Stimulated activated naive CD8-positive, alpha-beta T cell treated with anti-CD3 and anti-CD28 coated beads, Interleukin-15, amount 100 ng/mL, for 72 hours (primary cell): Measurements from ENCODE around the gene SLC16A10.

Experiments
- ATAC-seq: fragments of 150-1000 bp; cut with Tn5 transposase; 2 replicates; pipeline ENCODE4 v1.10.0; 2021; ENCODE audit warnings: mild to moderate bottlenecking, moderate library complexity
- DNase-seq, 2 donors: peaks; one replicate each; pipeline ENCODE4 v3.0.0; 2021 to 2022
- H3K27ac Mint-ChIP-seq, 2 donors: one replicate each; pipeline ENCODE4 v1.8.0; 2022; ENCODE audit warnings: mild to moderate bottlenecking in 2 of 2, mixed read lengths in 2 of 2, moderate library complexity in 2 of 2
- H3K27me3 Mint-ChIP-seq: one replicate; pipeline ENCODE4 v1.8.0; 2022; ENCODE audit warnings: mixed read lengths
- H3K4me1 Mint-ChIP-seq: one replicate; pipeline ENCODE4 v1.8.0; 2022; ENCODE audit warnings: mild to moderate bottlenecking, mixed read lengths
- H3K4me3 Mint-ChIP-seq, 2 donors: one replicate each; pipeline ENCODE4 v1.8.0; 2022; ENCODE audit warnings: mild to moderate bottlenecking in 2 of 2, mixed read lengths in 2 of 2, moderate library complexity in 1 of 2
- H3K9me3 Mint-ChIP-seq, 2 donors: one replicate each; pipeline ENCODE4 v1.8.0; 2022; ENCODE audit warnings: mixed read lengths in 2 of 2

The SLC16A10 gene

GRCh38 chr6:111259089-111259831 lies 172.0 kb downstream of the SLC16A10 start:
- Mint-ChIP-seq H3K27me3 (no peaks in the 10 kb centered on the region), H3K4me3 (peak overlapping the region; percentile 83 to 86), H3K9me3 (no peaks in the 10 kb centered on the region), H3K27ac (peak overlapping the region; percentile 85 to 94), H3K4me1 (peaks cover 43% of the 10 kb centered on the region)
- DNase-seq (peak; percentile 97 to 99), ATAC-seq (peak; percentile 99)

GRCh38 chr6:111260570-111261298 lies 173.4 kb downstream of the SLC16A10 start:
- Mint-ChIP-seq H3K27ac (peak overlapping the region; percentile 80 to 94), H3K9me3 (no peaks in the 10 kb centered on the region), H3K4me3 (peak overlapping the region; percentile 83 to 86), H3K4me1 (peaks cover 43% of the 10 kb centered on the region), H3K27me3 (no peaks in the 10 kb centered on the region)
- no peak for ATAC-seq
- no peak for DNase-seq

- Mint-ChIP-seq H3K4me1 (peaks cover 51% of the 10 kb centered on the region), H3K4me3 (no peak overlapping the region), H3K27me3 (no peaks in the 10 kb centered on the region), H3K27ac (no peak overlapping the region), H3K9me3 (no peaks in the 10 kb centered on the region)
- no peak for DNase-seq
- ATAC-seq = no peak
Measured at GRCh38 chr6:111263837-111264236, 176.5 kb downstream of the SLC16A10 start.

- H3K27me3 Mint-ChIP-seq = no peaks in the 10 kb centered on the region
- H3K27ac Mint-ChIP-seq = no peak overlapping the region
Measured at GRCh38 chr6:111265842-111266241, 178.5 kb downstream of the SLC16A10 start.

GRCh38 chr6:111266276-111266675 lies 179.0 kb downstream of the SLC16A10 start:
- no peaks in the 10 kb centered on the region for H3K27me3 Mint-ChIP-seq
- H3K27ac Mint-ChIP-seq = no peak overlapping the region
- DNase-seq (no peak), ATAC-seq (no peak)
- H3K9me3 Mint-ChIP-seq = no peaks in the 10 kb centered on the region
- no peak overlapping the region for H3K4me3 Mint-ChIP-seq
- H3K4me1 Mint-ChIP-seq = peaks cover 35% of the 10 kb centered on the region

More at GRCh38 chr6:111265842-111266241, 178.5 kb downstream of the SLC16A10 start:
- Mint-ChIP-seq H3K9me3 (no peaks in the 10 kb centered on the region), H3K4me3 (no peak overlapping the region), H3K4me1 (peaks cover 40% of the 10 kb centered on the region)
- no peak for DNase-seq
- ATAC-seq = no peak

GRCh38 chr6:111267764-111268333 lies 180.5 kb downstream of the SLC16A10 start:
- DNase-seq (no peak), ATAC-seq (no peak)
- Mint-ChIP-seq H3K9me3 (no peaks in the 10 kb centered on the region), H3K4me3 (no peak overlapping the region), H3K27ac (no peak overlapping the region), H3K4me1 (peaks cover 29% of the 10 kb centered on the region), H3K27me3 (no peaks in the 10 kb centered on the region)

- Mint-ChIP-seq H3K9me3 (peaks cover 11 to 13% of the 10 kb centered on the region in 2 donors), H3K27me3 (no peaks in the 10 kb centered on the region), H3K27ac (no peak overlapping the region), H3K4me1 (peaks cover 27% of the 10 kb centered on the region), H3K4me3 (no peak overlapping the region)
- DNase-seq (no peak), ATAC-seq (no peak)
Measured at GRCh38 chr6:111269401-111269970, 182.2 kb downstream of the SLC16A10 start.

GRCh38 chr6:111270121-111270520 lies 182.8 kb downstream of the SLC16A10 start:
- H3K4me3 Mint-ChIP-seq = no peak overlapping the region
- H3K9me3 Mint-ChIP-seq = peaks cover 12 to 20% of the 10 kb centered on the region in 2 donors
- no peak for ATAC-seq
- no peak overlapping the region for H3K27ac Mint-ChIP-seq
- H3K27me3 Mint-ChIP-seq = no peaks in the 10 kb centered on the region
- no peak for DNase-seq
- H3K4me1 Mint-ChIP-seq = peaks cover 30% of the 10 kb centered on the region

- ATAC-seq (no peak), DNase-seq (no peak)
- Mint-ChIP-seq H3K9me3 (peaks cover 25 to 34% of the 10 kb centered on the region in 2 donors), H3K4me3 (no peak overlapping the region), H3K27me3 (no peaks in the 10 kb centered on the region), H3K4me1 (peaks cover 9% of the 10 kb centered on the region), H3K27ac (no peak overlapping the region)
Measured at GRCh38 chr6:111274593-111275217, 187.4 kb downstream of the SLC16A10 start.

GRCh38 chr6:111276335-111276734 lies 189.0 kb downstream of the SLC16A10 start:
- DNase-seq (no peak), ATAC-seq (no peak)
- H3K9me3 Mint-ChIP-seq = peaks cover 25 to 34% of the 10 kb centered on the region in 2 donors
- no peaks in the 10 kb centered on the region for H3K27me3 Mint-ChIP-seq
- H3K27ac Mint-ChIP-seq = no peak overlapping the region
- peaks cover 9% of the 10 kb centered on the region for H3K4me1 Mint-ChIP-seq
- H3K4me3 Mint-ChIP-seq = no peak overlapping the region

- H3K4me1 Mint-ChIP-seq = peaks cover 9% of the 10 kb centered on the region
- DNase-seq (no peak), ATAC-seq (no peak)
- H3K27ac Mint-ChIP-seq = no peak overlapping the region
- no peaks in the 10 kb centered on the region for H3K27me3 Mint-ChIP-seq
- H3K4me3 Mint-ChIP-seq = no peak overlapping the region
- peaks cover 25 to 34% of the 10 kb centered on the region in 2 donors for H3K9me3 Mint-ChIP-seq
Measured at GRCh38 chr6:111276736-111277135, 189.4 kb downstream of the SLC16A10 start.

- Mint-ChIP-seq H3K9me3 (peaks cover 25 to 34% of the 10 kb centered on the region in 2 donors), H3K27ac (no peak overlapping the region), H3K4me3 (no peak overlapping the region), H3K4me1 (peaks cover 9% of the 10 kb centered on the region), H3K27me3 (no peaks in the 10 kb centered on the region)
- DNase-seq (no peak), ATAC-seq (no peak)
Measured at GRCh38 chr6:111277819-111278218, 190.5 kb downstream of the SLC16A10 start.

- Mint-ChIP-seq H3K27me3 (no peaks in the 10 kb centered on the region), H3K4me1 (peaks cover 9% of the 10 kb centered on the region), H3K9me3 (peaks cover 20 to 29% of the 10 kb centered on the region in 2 donors), H3K4me3 (no peak overlapping the region), H3K27ac (no peak overlapping the region)
- ATAC-seq (no peak), DNase-seq (no peak)
Measured at GRCh38 chr6:111278731-111279130, 191.4 kb downstream of the SLC16A10 start.

- Mint-ChIP-seq H3K4me1 (no peaks in the 10 kb centered on the region), H3K27me3 (no peaks in the 10 kb centered on the region), H3K27ac (no peak overlapping the region), H3K4me3 (no peak overlapping the region), H3K9me3 (peaks cover 13% of the 10 kb centered on the region in 2 donors)
- ATAC-seq = no peak
- no peak for DNase-seq
Measured at GRCh38 chr6:111280445-111280955, 193.2 kb downstream of the SLC16A10 start.
